SK-N-SH (cell line): Measurements from ENCODE around the gene SH2B2. TPM values are rescaled to one million over a fixed set of nuclear protein-coding genes. Genes with fewer than 3 reads are reported as not detected.

ENCODE experiments used
- CTCF ChIA-PET: fragments of 300-600, 350-600 bp; formaldehyde crosslinking; extraction: SDS; loops from one replicate; lab custom pipeline; 2021; lab: Yijun Ruan, JAX
- POLR2A ChIA-PET: fragments of 350-600 bp; sonication (Branson Sonifier 250); formaldehyde crosslinking; extraction: SDS; loops from one replicate; lab custom pipeline; 2020; ENCODE audit warnings: antibody characterized with exemption, inconsistent platforms; lab: Yijun Ruan, JAX
- DNase-seq: peaks from one replicate; pipeline ENCODE4 v3.0.0; 2012
- H2AFZ ChIP-seq: fragments of 200-600 bp; sonication (generic); 2 replicates; pipeline ENCODE4 v1.8.1; 2016; ENCODE audit warnings: antibody characterized with exemption, mild to moderate bottlenecking, low read depth
- H3F3A ChIP-seq: fragments of 200-600 bp; sonication (generic); replicated peaks from 2 replicates; pipeline ENCODE3; 2016; ENCODE audit warnings: antibody characterized with exemption, mild to moderate bottlenecking; ENCODE audit not compliant: insufficient read depth
- H3K27ac ChIP-seq, 2 experiments: fragments of 200-500 bp in 1 of 2; fragments of 200-600 bp in 1 of 2; sonication (Bioruptor generic) in 1 of 2; sonication (generic), shearing (Covaris generic) in 1 of 2; 2 replicates each; pipeline versions ENCODE4 v1.5.1 to v1.6.1; 2014 to 2016; ENCODE audit warnings: low read depth in 2 of 2, inconsistent platforms in 1 of 2, low read length in 1 of 2, mild to moderate bottlenecking in 1 of 2, mixed read lengths in 1 of 2
- H3K27me3 ChIP-seq: fragments of 200-600 bp; sonication (generic), shearing (Covaris generic); 2 replicates; pipeline ENCODE4 v1.6.1; 2016; ENCODE audit warnings: mixed run types; ENCODE audit not compliant: insufficient read depth
- H3K36me3 ChIP-seq, 2 experiments: fragments of 200-500 bp in 1 of 2; fragments of 200-600 bp in 1 of 2; sonication (Bioruptor generic) in 1 of 2; sonication (generic) in 1 of 2; replicated peaks in 1 of 2; 2 replicates each; pipeline versions ENCODE3 to v1.5.1; 2014 to 2016; ENCODE audit warnings: low read length in 1 of 2, mild to moderate bottlenecking in 1 of 2; ENCODE audit not compliant: insufficient read depth in 2 of 2, control insufficient read depth in 1 of 2
- H3K4me1 ChIP-seq, 2 experiments: fragments of 200-500 bp in 1 of 2; fragments of 200-600 bp in 1 of 2; sonication (Bioruptor generic) in 1 of 2; sonication (generic), shearing (Covaris generic) in 1 of 2; 2 replicates each; pipeline versions ENCODE4 v1.5.1 to v1.6.1; 2014 to 2016; ENCODE audit warnings: low read depth in 1 of 2, low read length in 1 of 2, mixed run types in 1 of 2; ENCODE audit not compliant: insufficient read depth in 2 of 2, control insufficient read depth in 1 of 2
- H3K4me2 ChIP-seq: fragments of 200-600 bp; sonication (generic), shearing (Covaris generic); 2 replicates; pipeline ENCODE4 v1.6.1; 2017; ENCODE audit warnings: mixed run types
- H3K4me3 ChIP-seq, 2 experiments: fragments of 200-500 bp in 1 of 2; fragments of 200-600 bp in 1 of 2; sonication (Bioruptor generic) in 1 of 2; sonication (generic), shearing (Covaris generic) in 1 of 2; 2 replicates each; pipeline versions ENCODE4 v1.5.1 to v1.8.1; 2014 to 2016; ENCODE audit warnings: low read depth in 2 of 2, inconsistent platforms in 1 of 2, low read length in 1 of 2, mild to moderate bottlenecking in 1 of 2, mixed read lengths in 1 of 2, moderate library complexity in 1 of 2
- H3K79me2 ChIP-seq: fragments of 200-600 bp; sonication (generic); 2 replicates; pipeline ENCODE4 v1.8.1; 2017; ENCODE audit warnings: mild to moderate bottlenecking; ENCODE audit not compliant: insufficient read depth
- H3K9ac ChIP-seq: fragments of 200-600 bp; sonication (generic); 2 replicates; pipeline ENCODE4 v1.6.1; 2017; ENCODE audit warnings: mixed run types
- H3K9me2 ChIP-seq: fragments of 200-600 bp; sonication (generic); 2 replicates; pipeline ENCODE4 v1.6.1; 2017; ENCODE audit warnings: mixed run types
- H3K9me3 ChIP-seq: fragments of 200-600 bp; sonication (generic); 2 replicates; pipeline ENCODE4 v1.6.1; 2017; ENCODE audit warnings: mixed run types, mild to moderate bottlenecking, moderate library complexity
- H4K20me1 ChIP-seq: fragments of 200-600 bp; sonication (generic); 2 replicates; pipeline ENCODE4 v1.6.1; 2017; ENCODE audit warnings: mild to moderate bottlenecking, mixed run types; ENCODE audit not compliant: insufficient read depth
- CHD2 ChIP-seq: fragments of 150-350 bp; IDR thresholded peaks from 2 replicates; pipeline ENCODE4 v1.6.1; 2018; ENCODE audit warnings: low read length; ENCODE audit not compliant: partially characterized antibody
- EP300 ChIP-seq, 2 experiments: IDR thresholded peaks; 2 replicates each; pipeline versions ENCODE4 v1.4.0 to v1.6.1; 2012; ENCODE audit warnings: borderline replicate concordance in 1 of 2, low read depth in 1 of 2, low read length in 1 of 2
- MAX ChIP-seq: IDR thresholded peaks from 2 replicates; pipeline ENCODE4 v1.4.0; 2012; ENCODE audit warnings: low read depth
- POLR2AphosphoS5 ChIP-seq: IDR thresholded peaks from 2 replicates; pipeline ENCODE4 v1.6.1; 2012; ENCODE audit warnings: low read depth, low read length
- SIN3A ChIP-seq: IDR thresholded peaks from 2 replicates; pipeline ENCODE4 v1.6.1; 2012; ENCODE audit warnings: low read depth, mild to moderate bottlenecking, low read length, moderate library complexity, borderline replicate concordance
- SMC3 ChIP-seq: IDR thresholded peaks from 2 replicates; pipeline ENCODE4 v1.6.1; 2012; ENCODE audit warnings: low read depth, low read length, improper control_type of control experiment
- TAF1 ChIP-seq: IDR thresholded peaks from 2 replicates; pipeline ENCODE4 v1.6.1; 2012; ENCODE audit warnings: low read depth, mild to moderate bottlenecking, low read length, moderate library complexity, borderline replicate concordance
- TCF12 ChIP-seq: IDR thresholded peaks from 2 replicates; pipeline ENCODE4 v1.4.0; 2012
- USF2 ChIP-seq: fragments of 150-350 bp; IDR thresholded peaks from 2 replicates; pipeline ENCODE4 v1.6.1; 2017; ENCODE audit warnings: antibody characterized with exemption, low read length, low read depth, borderline replicate concordance
- ZBTB33 ChIP-seq: IDR thresholded peaks from 2 replicates; pipeline ENCODE4 v1.4.0; 2012; ENCODE audit warnings: low read depth, borderline replicate concordance
- WGBS: methylation state at CpG from one replicate; pipeline ENCODE4 v1.1.6; 2017; ENCODE audit warnings: low lambda C conversion rate; 5-methylcytosine and 5-hydroxymethylcytosine counted together
- polyA plus RNA-seq, 3 experiments: library from polyadenylated mRNA; depleted of rRNA; stranded (reverse); fragments of >200 nt; gene quantifications; 2 replicates each; pipeline ENCODE4 v1.2.3, GENCODE V29; 2012

The SH2B2 gene
- polyA plus RNA-seq, 1 of the 3 experiments (the other 2 are of a cell fraction), result 4.7 TPM

DNA sequence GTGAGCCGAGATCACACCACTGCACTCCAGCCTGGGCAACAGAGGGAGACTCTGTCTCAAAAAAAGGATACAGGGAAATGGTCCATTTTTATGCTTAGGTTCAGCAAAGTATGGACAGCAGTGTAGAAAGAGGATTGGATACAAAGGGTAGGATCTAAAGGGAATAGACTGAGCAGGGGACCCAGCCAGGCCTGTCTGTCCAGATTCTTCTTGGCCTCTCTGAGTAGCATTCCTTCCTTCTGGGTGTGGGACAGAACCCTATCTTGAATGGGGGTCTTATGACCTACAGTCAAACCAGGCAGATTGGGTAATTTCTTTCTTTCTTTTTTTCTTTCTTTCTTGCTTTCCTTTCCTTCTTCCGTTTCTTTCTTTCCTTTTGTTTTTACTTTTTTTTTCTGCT, 25.6 kb downstream of the SH2B2 start:
- DNase-seq, result no peak
- POLR2A ChIA-PET, result no interaction called here
- Histone ChIP-seq H3F3A (no peaks in the 10 kb centered on the region), H3K4me2 (no peak overlapping the region), H3K27me3 (no peaks in the 10 kb centered on the region), H2AFZ (no peak overlapping the region), H3K27ac (no peak overlapping the region), H3K9me3 (no peaks in the 10 kb centered on the region), H3K9me2 (no peaks in the 10 kb centered on the region), H3K4me1 (no peaks in the 10 kb centered on the region), H3K4me3 (no peak overlapping the region), H3K36me3 (peaks cover 0 to 4% of the 10 kb centered on the region in 2 experiments), H4K20me1 (no peaks in the 10 kb centered on the region), H3K9ac (no peak overlapping the region), H3K79me2 (no peaks in the 10 kb centered on the region)
- CTCF ChIA-PET, result no interaction called here
- 95% methylated on average over 2 of the region's 2 CpGs for WGBS
- no peak for TF ChIP-seq CHD2
- TF ChIP-seq ZBTB33, result no peak
- no peak for TF ChIP-seq TAF1
- no peak for TF ChIP-seq TCF12
- no peak for TF ChIP-seq MAX
- no peak for TF ChIP-seq USF2
- TF ChIP-seq EP300 (IDR thresholded peaks at IDR 0.05; ENCODE audit: borderline replicate concordance in 1 of 2, low read depth in 1 of 2, low read length in 1 of 2), result no peak
- TF ChIP-seq SIN3A, result no peak

DNA sequence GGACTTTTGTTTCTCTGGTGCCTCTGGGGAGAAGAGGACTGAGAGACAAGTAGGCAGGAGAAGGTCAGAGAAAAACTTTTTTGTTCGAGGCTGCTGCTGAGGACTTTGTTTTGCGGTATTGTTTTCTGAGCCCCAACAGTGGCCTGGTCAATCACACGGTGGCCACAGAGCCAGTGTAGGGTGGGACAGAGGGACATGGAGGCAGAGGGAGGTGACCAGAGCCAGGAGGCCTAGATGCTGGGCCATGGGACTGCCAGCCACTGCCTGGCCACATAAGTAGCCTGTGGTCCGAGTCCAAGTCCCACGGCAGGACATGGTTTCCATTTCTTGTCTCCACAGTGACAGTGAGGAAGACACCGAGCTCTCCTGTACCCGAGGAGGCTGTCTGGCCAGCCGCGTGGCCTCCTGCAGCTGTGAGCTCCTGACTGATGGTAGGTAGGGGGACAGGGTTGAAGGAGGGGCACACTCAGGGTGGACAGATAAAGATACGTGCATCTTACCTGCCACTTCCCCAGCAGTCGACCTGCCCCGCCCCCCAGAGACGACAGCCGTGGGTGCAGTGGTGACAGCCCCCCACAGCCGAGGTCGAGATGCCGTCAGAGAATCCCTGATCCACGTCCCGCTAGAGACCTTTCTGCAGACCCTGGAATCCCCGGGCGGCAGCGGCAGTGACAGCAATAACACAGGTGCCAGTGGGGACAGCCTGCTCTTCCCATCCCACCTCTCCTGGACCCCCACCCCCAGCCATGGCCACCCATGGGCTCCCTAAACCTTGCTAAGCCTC, 27.5 kb downstream of the SH2B2 start:
- POLR2A ChIA-PET, result no interaction called here
- no peak for TF ChIP-seq POLR2AphosphoS5
- no peak for TF ChIP-seq SMC3
- Histone ChIP-seq H3K79me2 (no peaks in the 10 kb centered on the region), H3F3A (no peaks in the 10 kb centered on the region), H3K9me2 (no peaks in the 10 kb centered on the region), H3K4me3 (no peak overlapping the region), H3K4me1 (peaks cover 0 to 4% of the 10 kb centered on the region in 2 experiments; a peak in 1 of 4 replicates), H3K27ac (no peak overlapping the region), H3K36me3 (peaks cover 0 to 4% of the 10 kb centered on the region in 2 experiments), H2AFZ (no peak overlapping the region), H3K9ac (no peak overlapping the region), H4K20me1 (no peaks in the 10 kb centered on the region), H3K9me3 (no peaks in the 10 kb centered on the region), H3K27me3 (no peaks in the 10 kb centered on the region), H3K4me2 (no peak overlapping the region)
- WGBS, result 92% methylated on average over 21 of the region's 22 CpGs
- peak; percentile 21 for DNase-seq
- CTCF ChIA-PET, result no interaction called here
